GM23248 (cell line): ENCODE results near the gene CARS1.

Experiments used
- EZH2 ChIP-seq: fragments of 200-600 bp; sonication (generic); IDR thresholded peaks from 2 replicates; pipeline ENCODE4 v1.6.1; 2018; ENCODE audit warnings: antibody characterized with exemption, mild to moderate bottlenecking; ENCODE audit not compliant: insufficient read depth, poor library complexity, severe bottlenecking
- EZH2phosphoT487 ChIP-seq: fragments of 200-600 bp; sonication (generic); IDR thresholded peaks from 2 replicates; pipeline ENCODE4 v1.6.1; 2018; ENCODE audit warnings: antibody characterized with exemption, moderate library complexity, mild to moderate bottlenecking, low read depth; ENCODE audit not compliant: insufficient read depth

DNA sequence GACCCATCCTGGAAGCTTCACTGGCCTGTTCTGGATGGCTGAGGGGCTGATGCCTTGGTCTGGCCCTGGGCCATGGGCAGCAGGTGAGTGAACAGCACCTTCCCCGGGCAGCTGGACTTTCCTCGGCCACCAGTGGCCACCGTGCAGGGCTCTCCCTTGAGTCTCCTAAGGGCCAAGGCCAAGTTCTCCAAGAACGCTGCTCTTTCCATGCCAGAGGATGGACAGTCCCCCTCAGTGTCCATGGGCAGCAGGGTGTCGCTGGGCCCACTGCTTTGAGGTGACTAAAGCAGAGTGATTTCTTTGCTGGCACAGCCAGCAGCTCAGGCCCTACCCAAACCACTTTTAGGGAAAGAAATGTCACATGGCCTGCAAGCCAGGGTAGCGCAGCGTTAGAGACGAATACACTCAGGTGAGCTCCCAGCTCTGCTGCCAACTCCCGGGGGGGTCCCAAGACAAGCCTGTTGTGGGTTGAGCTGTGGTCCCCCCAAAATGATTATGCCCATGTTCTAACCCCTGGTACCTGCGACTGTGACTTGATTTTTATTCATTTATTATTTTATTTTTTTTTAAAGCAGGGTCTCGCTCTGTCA, 3.3 kb upstream of the CARS1 start:
- TF ChIP-seq EZH2phosphoT487 (no peak), EZH2 (no peak)
